ENCODE data around the gene TMEM59.
"Not testable (repeated sequence)": the region's sequence is repeated elsewhere in the genome, so short reads cannot be mapped to it uniquely, and the experiment has no call there.

The TMEM59 gene

GRCh38 chr1:54053745-54054437, 887 bp upstream of the TMEM59 start:
- no peak for DNase-seq (ENCODE audit: low spot score)

- DNase-seq (ENCODE audit: low spot score) = peak; percentile 53
These were observed 522 bp downstream of the TMEM59 start for GRCh38 chr1:54052431-54052933.

- DNase-seq (ENCODE audit: low spot score) = no peak
These were observed 1.0 kb downstream of the TMEM59 start for GRCh38 chr1:54051933-54052430.

- DNase-seq (ENCODE audit: low spot score) = not testable (repeated sequence)
These were observed 2.6 kb downstream of the TMEM59 start for GRCh38 chr1:54050435-54050834.

- no peak for DNase-seq (ENCODE audit: low spot score)
These were observed 5.4 kb downstream of the TMEM59 start for GRCh38 chr1:54047384-54048305.

- no peak for DNase-seq (ENCODE audit: low spot score)
These were observed 6.2 kb downstream of the TMEM59 start for GRCh38 chr1:54046671-54047383.

GRCh38 chr1:54045496-54045895, 7.5 kb downstream of the TMEM59 start:
- no peak for DNase-seq (ENCODE audit: low spot score)

GRCh38 chr1:54041806-54042205, 11.2 kb downstream of the TMEM59 start:
- no peak for DNase-seq (ENCODE audit: low spot score)

GRCh38 chr1:54037476-54037875, 15.5 kb downstream of the TMEM59 start:
- no peak for DNase-seq (ENCODE audit: low spot score)

- DNase-seq (ENCODE audit: low spot score) = no peak
These were observed 24.4 kb downstream of the TMEM59 start for GRCh38 chr1:54028306-54029251.

- no peak for DNase-seq (ENCODE audit: low spot score)
These were observed 25.2 kb downstream of the TMEM59 start for GRCh38 chr1:54027848-54028247.

GRCh38 chr1:54024811-54025210, 28.2 kb downstream of the TMEM59 start:
- not testable (repeated sequence) for DNase-seq (ENCODE audit: low spot score)

GRCh38 chr1:54024358-54024757, 28.6 kb downstream of the TMEM59 start:
- DNase-seq (ENCODE audit: low spot score) = no peak

- DNase-seq (ENCODE audit: low spot score) = not testable (repeated sequence)
These were observed 33.3 kb downstream of the TMEM59 start for GRCh38 chr1:54019562-54020176.

GRCh38 chr1:54018635-54019034, 34.4 kb downstream of the TMEM59 start:
- no peak for DNase-seq (ENCODE audit: low spot score)

- DNase-seq (ENCODE audit: low spot score) = no peak
These were observed 35.0 kb downstream of the TMEM59 start, which contains the start of gene LDLRAD1 for GRCh38 chr1:54017979-54018378. Gene LDLRAD1 (minus strand): TSS chr1:54018186. CDS start chr1:54018112, 74 bp downstream.

GRCh38 chr1:54016343-54017282, 36.4 kb downstream of the TMEM59 start:
- no peak for DNase-seq (ENCODE audit: low spot score)

- DNase-seq (ENCODE audit: low spot score) = no peak
These were observed 38.9 kb downstream of the TMEM59 start for GRCh38 chr1:54014009-54014629.
